OCI-M2 (cell line): Measurements from ENCODE around the gene MBTPS1.
"Not testable (repeated sequence)": the region's sequence is repeated elsewhere in the genome, so short reads cannot be mapped to it uniquely, and the experiment has no call there.

ENCODE experiments used
- DNase-seq: peaks from one replicate; lab custom pipeline; 2025; ENCODE audit not compliant: unreplicated experiment; lab: John Stamatoyannopoulos, UW

Gene MBTPS1

GRCh38 chr16:84137769-84138357 lies 21.1 kb upstream of the MBTPS1 start:
- no peak for DNase-seq

- no peak for DNase-seq
These were observed 20.5 kb upstream of the MBTPS1 start for GRCh38 chr16:84137287-84137686.

- DNase-seq: no peak
These were observed 19.8 kb upstream of the MBTPS1 start for GRCh38 chr16:84136331-84137125.

GRCh38 chr16:84132527-84133285 lies 16.0 kb upstream of the MBTPS1 start:
- no peak for DNase-seq

GRCh38 chr16:84131117-84131516 lies 14.4 kb upstream of the MBTPS1 start:
- DNase-seq: no peak

GRCh38 chr16:84124257-84125073 lies 7.7 kb upstream of the MBTPS1 start:
- DNase-seq: no peak

- DNase-seq: no peak
These were observed 4.3 kb upstream of the MBTPS1 start for GRCh38 chr16:84121007-84121406.

GRCh38 chr16:84120023-84120422 lies 3.3 kb upstream of the MBTPS1 start:
- DNase-seq: no peak

GRCh38 chr16:84119368-84119767 lies 2.6 kb upstream of the MBTPS1 start:
- DNase-seq: no peak

- not testable (repeated sequence) for DNase-seq
These were observed 1.6 kb upstream of the MBTPS1 start for GRCh38 chr16:84118315-84118714.

GRCh38 chr16:84117494-84117843 lies 727 bp upstream of the MBTPS1 start:
- DNase-seq: no peak

GRCh38 chr16:84115919-84116719 lies 623 bp downstream of the MBTPS1 start:
- DNase-seq: no peak

- not testable (repeated sequence) for DNase-seq
These were observed 4.8 kb downstream of the MBTPS1 start for GRCh38 chr16:84111949-84112348.

- no peak for DNase-seq
These were observed 5.2 kb downstream of the MBTPS1 start for GRCh38 chr16:84111525-84111924.

- DNase-seq: no peak
These were observed 6.2 kb downstream of the MBTPS1 start for GRCh38 chr16:84110527-84110926.

- DNase-seq: no peak
These were observed 7.0 kb downstream of the MBTPS1 start for GRCh38 chr16:84109598-84110335.

- DNase-seq: no peak
These were observed 8.8 kb downstream of the MBTPS1 start for GRCh38 chr16:84107921-84108320.

- no peak for DNase-seq
These were observed 10.6 kb downstream of the MBTPS1 start for GRCh38 chr16:84105948-84106740.

- no peak for DNase-seq
These were observed 11.4 kb downstream of the MBTPS1 start for GRCh38 chr16:84105301-84105815.
